Ascending aorta (tissue), 2 donors: Measurements from ENCODE around the gene IDI2. TPM values are rescaled to one million over a fixed set of nuclear protein-coding genes. Genes with fewer than 3 reads are reported as not detected.
"Not testable (repeated sequence)": the region's sequence is repeated elsewhere in the genome, so short reads cannot be mapped to it uniquely, and the experiment has no call there.

Experiments used
- DNase-seq, 2 donors: peaks; one replicate each; pipeline ENCODE4 v3.0.0-alpha.2; 2019; ENCODE audit warnings: low spot score in 2 of 2
- H3K27ac ChIP-seq, 2 donors: fragments of 200-600 bp; sonication (generic); one replicate each; pipeline ENCODE4 v1.5.1; 2016 to 2017; ENCODE audit warnings: mild to moderate bottlenecking in 1 of 2
- H3K27me3 ChIP-seq: fragments of 200-600 bp; sonication (generic); one replicate; pipeline ENCODE4 v1.5.1; 2017
- H3K36me3 ChIP-seq, 2 donors: fragments of 200-600 bp; sonication (generic); one replicate each; pipeline ENCODE4 v1.5.1; 2016
- H3K4me1 ChIP-seq, 2 donors: fragments of 200-600 bp; sonication (generic); one replicate each; pipeline ENCODE4 v1.5.1; 2016 to 2017; ENCODE audit warnings: mild to moderate bottlenecking in 1 of 2
- H3K4me3 ChIP-seq, 2 donors: fragments of 200-600 bp; sonication (generic); one replicate each; pipeline ENCODE4 v1.5.1; 2016 to 2017; ENCODE audit warnings: mild to moderate bottlenecking in 1 of 2
- H3K9me3 ChIP-seq, 2 donors: fragments of 200-600 bp; sonication (generic); one replicate each; pipeline ENCODE4 v1.5.1; 2016
- intact Hi-C: fragments of 100-400 bp; cut with DNase I; formaldehyde crosslinking; loops from one replicate; pipeline ENCODE4 v1.15.1; 2023
- total RNA-seq: library from RNA; depleted of rRNA; stranded (reverse); fragments of >200 nt; gene quantifications from one replicate; pipeline ENCODE4 v1.1.0, GENCODE V29; 2016
- TF ChIP-seq, protein P1 (sequence below), 3 experiments: fragments of 200-600 bp in 2 of 3; fragments of 450-650 bp in 1 of 3; sonication (generic) in 2 of 3; IDR thresholded peaks; one replicate each; pipeline ENCODE4 v1.5.1; 2016 to 2019; ENCODE audit warnings: antibody characterized with exemption in 3 of 3, mild to moderate bottlenecking in 1 of 3, moderate library complexity in 1 of 3

IDI2 gene
- total RNA-seq, 1 donor from 2014 or later = not detected

DNA sequence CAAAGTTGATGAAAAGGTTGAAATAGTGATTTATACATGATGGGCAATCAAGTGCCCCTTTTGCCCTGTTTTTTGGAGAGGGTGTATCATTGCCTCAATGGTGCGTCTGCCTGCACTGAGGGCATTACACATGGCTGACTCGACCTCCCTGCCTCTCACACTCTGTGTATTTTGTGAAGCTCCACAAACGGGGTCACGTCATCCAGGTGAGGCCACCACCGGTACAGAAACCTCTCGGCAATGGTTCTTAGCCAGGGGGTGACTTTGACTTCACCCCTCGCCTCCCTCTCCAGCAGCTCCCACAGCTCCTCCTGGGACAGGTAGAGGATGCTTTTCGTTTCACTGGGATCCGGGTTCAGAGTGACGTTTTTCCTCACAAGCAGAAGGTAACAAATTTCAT is 6.3 kb downstream of the IDI2 start:
- TF ChIP-seq, protein P1, sequence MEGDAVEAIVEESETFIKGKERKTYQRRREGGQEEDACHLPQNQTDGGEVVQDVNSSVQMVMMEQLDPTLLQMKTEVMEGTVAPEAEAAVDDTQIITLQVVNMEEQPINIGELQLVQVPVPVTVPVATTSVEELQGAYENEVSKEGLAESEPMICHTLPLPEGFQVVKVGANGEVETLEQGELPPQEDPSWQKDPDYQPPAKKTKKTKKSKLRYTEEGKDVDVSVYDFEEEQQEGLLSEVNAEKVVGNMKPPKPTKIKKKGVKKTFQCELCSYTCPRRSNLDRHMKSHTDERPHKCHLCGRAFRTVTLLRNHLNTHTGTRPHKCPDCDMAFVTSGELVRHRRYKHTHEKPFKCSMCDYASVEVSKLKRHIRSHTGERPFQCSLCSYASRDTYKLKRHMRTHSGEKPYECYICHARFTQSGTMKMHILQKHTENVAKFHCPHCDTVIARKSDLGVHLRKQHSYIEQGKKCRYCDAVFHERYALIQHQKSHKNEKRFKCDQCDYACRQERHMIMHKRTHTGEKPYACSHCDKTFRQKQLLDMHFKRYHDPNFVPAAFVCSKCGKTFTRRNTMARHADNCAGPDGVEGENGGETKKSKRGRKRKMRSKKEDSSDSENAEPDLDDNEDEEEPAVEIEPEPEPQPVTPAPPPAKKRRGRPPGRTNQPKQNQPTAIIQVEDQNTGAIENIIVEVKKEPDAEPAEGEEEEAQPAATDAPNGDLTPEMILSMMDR (IDR thresholded peaks at IDR 0.05) = no peak
- peak in 1 of 2 donors; percentile 25 for DNase-seq
- Histone ChIP-seq H3K27me3 (no peaks in the 10 kb centered on the region), H3K9me3 (no peaks in the 10 kb centered on the region), H3K4me1 (no peaks in the 10 kb centered on the region), H3K27ac (no peak overlapping the region), H3K4me3 (no peak overlapping the region), H3K36me3 (peaks cover 40 to 45% of the 10 kb centered on the region in 2 donors)
- intact Hi-C loops = no loop called here

DNA sequence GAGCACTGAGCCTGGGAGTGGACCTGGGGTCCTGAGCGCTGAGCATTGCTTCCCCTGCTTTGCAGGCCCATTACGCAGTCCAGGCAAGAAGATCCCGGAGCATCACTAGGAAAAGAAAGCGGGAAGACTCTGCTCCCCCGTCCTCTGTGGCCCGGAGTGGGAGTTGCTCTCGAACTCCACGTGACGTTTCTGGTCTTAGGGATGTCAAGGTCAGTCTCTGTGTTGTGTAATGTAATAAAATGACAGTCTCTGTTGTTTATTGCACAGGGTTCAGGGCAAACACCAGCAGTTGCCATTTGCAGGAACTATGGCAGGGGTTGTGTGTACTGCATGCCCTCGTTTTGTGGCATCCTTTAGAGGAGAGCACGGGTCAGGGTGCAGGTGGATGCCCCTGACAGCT is 10.0 kb downstream of the IDI2 start:
- no peak overlapping the region for H3K4me3 ChIP-seq
- no peaks in the 10 kb centered on the region for H3K9me3 ChIP-seq
- intact Hi-C loops = no loop called here
- TF ChIP-seq, protein P1 (IDR thresholded peaks at IDR 0.05) = no peak
- H3K4me1 ChIP-seq = no peaks in the 10 kb centered on the region
- H3K27me3 ChIP-seq = no peaks in the 10 kb centered on the region
- peaks cover 75 to 79% of the 10 kb centered on the region in 2 donors for H3K36me3 ChIP-seq
- no peak overlapping the region for H3K27ac ChIP-seq
- DNase-seq = no peak

DNA sequence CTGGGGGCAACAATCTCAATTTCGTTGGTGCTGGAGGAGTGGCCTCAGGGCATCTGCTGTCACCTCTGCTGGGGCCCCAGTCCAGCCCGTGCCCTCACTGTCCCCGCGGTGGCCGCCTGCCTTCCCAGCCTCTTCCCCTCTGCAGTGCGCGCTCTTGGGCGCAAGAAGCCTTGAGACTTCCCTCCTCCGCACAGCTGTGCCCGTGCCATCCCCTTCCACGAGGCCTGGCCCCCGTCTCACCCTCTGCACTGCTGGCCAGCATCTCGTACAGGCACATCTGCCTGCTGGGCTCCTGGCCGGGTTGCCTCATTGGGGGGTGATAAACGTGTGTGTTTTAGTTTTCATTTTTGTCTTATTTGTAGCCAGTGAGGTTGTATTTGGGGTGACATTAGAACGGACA is 14.0 kb downstream of the IDI2 start:
- Histone ChIP-seq H3K9me3 (no peaks in the 10 kb centered on the region), H3K4me3 (no peak overlapping the region), H3K4me1 (no peaks in the 10 kb centered on the region), H3K27me3 (no peaks in the 10 kb centered on the region), H3K27ac (no peak overlapping the region), H3K36me3 (peaks cover 88 to 92% of the 10 kb centered on the region in 2 donors)
- TF ChIP-seq, protein P1 (IDR thresholded peaks at IDR 0.05) = no peak
- DNase-seq = peak in 1 of 2 donors; percentile 41
- intact Hi-C loops = no loop called here

GRCh38 chr10:1010703-1011102 is 15.0 kb downstream of the IDI2 start:
- Histone ChIP-seq H3K36me3 (peaks cover 88 to 92% of the 10 kb centered on the region in 2 donors), H3K27ac (no peak overlapping the region), H3K27me3 (no peaks in the 10 kb centered on the region), H3K4me1 (no peaks in the 10 kb centered on the region), H3K9me3 (no peaks in the 10 kb centered on the region), H3K4me3 (no peak overlapping the region)
- intact Hi-C loops = no loop called here
- TF ChIP-seq, protein P1 (IDR thresholded peaks at IDR 0.05) = no peak
- no peak for DNase-seq

DNA sequence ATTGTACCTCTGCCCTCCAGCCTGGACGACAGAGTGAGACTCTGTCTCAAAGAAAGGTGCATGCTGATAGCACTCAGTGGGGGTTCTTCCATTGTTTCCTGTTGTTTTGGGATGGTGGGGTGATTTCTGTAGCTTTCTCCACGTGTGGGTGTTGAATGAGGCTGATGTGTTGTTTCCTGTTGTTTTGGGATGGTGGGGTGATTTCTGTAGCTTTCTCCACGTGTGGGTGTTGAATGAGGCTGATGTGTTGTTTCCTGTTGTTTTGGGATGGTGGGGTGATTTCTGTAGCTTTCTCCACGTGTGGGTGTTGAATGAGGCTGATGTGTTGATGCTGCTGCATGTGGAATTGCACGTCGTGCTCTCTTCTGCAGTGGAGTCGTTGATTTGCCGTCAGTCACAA is 15.7 kb downstream of the IDI2 start:
- intact Hi-C loops, H3K9me3 ChIP-seq, H3K4me3 ChIP-seq, DNase-seq, H3K4me1 ChIP-seq, H3K27ac ChIP-seq, H3K27me3 ChIP-seq: not testable (repeated sequence)
- H3K36me3 ChIP-seq = peaks cover 94% of the 10 kb centered on the region in 2 donors

- Histone ChIP-seq H3K4me1 (no peaks in the 10 kb centered on the region), H3K9me3 (no peaks in the 10 kb centered on the region), H3K27me3 (no peaks in the 10 kb centered on the region), H3K27ac (no peak overlapping the region), H3K4me3 (no peak overlapping the region), H3K36me3 (peaks cover 94 to 95% of the 10 kb centered on the region in 2 donors)
- DNase-seq = no peak
- TF ChIP-seq, protein P1 (IDR thresholded peaks at IDR 0.05) = no peak
- intact Hi-C loops = no loop called here
Observed at GRCh38 chr10:1009071-1009494, 16.6 kb downstream of the IDI2 start.
